C4-2B (cell line): ENCODE data around the gene RPSA.

Experiments
- ZFX ChIP-seq: fragments of 450-650 bp; IDR thresholded peaks from 2 replicates; pipeline ENCODE4 v1.6.1; 2017
- TF ChIP-seq, protein P1 (sequence below): fragments of 450-650 bp; conservative IDR thresholded peaks from 2 replicates; pipeline ENCODE4 v1.5.1; 2017; ENCODE audit warnings: mild to moderate bottlenecking

DNA sequence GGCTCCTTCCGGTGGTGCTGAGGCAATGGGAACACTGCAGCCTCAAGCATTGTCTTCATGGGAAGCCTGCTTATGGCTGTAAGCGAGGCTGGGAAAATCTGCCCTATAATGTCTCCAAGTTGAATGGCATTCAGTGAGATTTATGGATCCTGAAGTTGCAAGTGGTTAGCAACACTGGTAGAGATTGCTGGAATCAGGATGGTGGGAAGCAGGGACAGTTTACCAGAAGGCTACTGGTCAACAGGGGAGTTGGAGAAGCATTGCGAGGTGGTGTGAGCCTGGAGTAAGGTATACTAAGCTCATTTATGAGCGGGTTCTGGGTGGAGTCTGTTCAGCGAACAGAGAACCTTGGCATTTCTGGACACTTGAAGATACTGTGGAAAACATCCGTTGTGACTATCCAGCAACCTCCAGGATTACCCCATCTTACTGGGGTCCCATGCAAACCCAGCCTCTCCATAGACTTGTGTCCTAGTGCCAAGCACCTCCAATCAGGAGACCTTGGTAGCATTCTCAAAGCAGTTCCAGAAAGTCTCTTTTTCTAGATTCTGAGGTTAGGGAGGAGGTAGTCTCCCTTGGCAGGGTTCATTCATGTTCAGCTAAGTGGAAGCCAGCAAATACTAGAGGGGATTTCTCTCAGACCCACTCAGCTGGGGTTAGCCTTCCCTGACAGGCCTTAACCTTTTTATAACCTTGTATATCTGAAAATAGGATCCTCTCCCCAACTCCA lies 7.3 kb downstream of the RPSA start:
- TF ChIP-seq, protein P1, sequence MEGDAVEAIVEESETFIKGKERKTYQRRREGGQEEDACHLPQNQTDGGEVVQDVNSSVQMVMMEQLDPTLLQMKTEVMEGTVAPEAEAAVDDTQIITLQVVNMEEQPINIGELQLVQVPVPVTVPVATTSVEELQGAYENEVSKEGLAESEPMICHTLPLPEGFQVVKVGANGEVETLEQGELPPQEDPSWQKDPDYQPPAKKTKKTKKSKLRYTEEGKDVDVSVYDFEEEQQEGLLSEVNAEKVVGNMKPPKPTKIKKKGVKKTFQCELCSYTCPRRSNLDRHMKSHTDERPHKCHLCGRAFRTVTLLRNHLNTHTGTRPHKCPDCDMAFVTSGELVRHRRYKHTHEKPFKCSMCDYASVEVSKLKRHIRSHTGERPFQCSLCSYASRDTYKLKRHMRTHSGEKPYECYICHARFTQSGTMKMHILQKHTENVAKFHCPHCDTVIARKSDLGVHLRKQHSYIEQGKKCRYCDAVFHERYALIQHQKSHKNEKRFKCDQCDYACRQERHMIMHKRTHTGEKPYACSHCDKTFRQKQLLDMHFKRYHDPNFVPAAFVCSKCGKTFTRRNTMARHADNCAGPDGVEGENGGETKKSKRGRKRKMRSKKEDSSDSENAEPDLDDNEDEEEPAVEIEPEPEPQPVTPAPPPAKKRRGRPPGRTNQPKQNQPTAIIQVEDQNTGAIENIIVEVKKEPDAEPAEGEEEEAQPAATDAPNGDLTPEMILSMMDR: no peak
- TF ChIP-seq ZFX: no peak
